GM12878 (cell line): ENCODE measurements around the gene CPEB3. TPM values are rescaled to one million over a fixed set of nuclear protein-coding genes. Genes with fewer than 3 reads are reported as not detected.

Experiments
- ATAC-seq: fragments of 200-7000 bp; cut with Tn5 transposase; 3 replicates; pipeline ENCODE4 v1.9.1; 2020; ENCODE audit warnings: mild to moderate bottlenecking, moderate library complexity
- BruUV-seq: library from RNA; stranded (reverse); fragments of 400-500 nt; replicated peaks from 2 replicates; lab custom pipeline; 2021; lab: Mats Ljungman, UMichigan
- CTCF ChIA-PET: fragments of 300-600 bp; sonication (Branson Sonifier 250); formaldehyde crosslinking; extraction: SDS; loops from one replicate; lab custom pipeline; 2021; ENCODE audit warnings: inconsistent platforms; lab: Yijun Ruan, JAX
- POLR2A ChIA-PET: fragments of 350-600 bp; formaldehyde crosslinking; extraction: SDS; loops from one replicate; lab custom pipeline; 2021; ENCODE audit warnings: inconsistent platforms; lab: Charles Lee
- RAD21 ChIA-PET: fragments of 300-600 bp; sonication (Branson Sonifier 250); formaldehyde crosslinking; loops from one replicate; lab custom pipeline; 2023; ENCODE audit warnings: antibody characterized with exemption; ENCODE audit not compliant: unreplicated experiment; lab: Charles Lee
- SMC1A ChIA-PET: fragments of 300-600 bp; sonication (Branson Sonifier 250); formaldehyde crosslinking; loops from one replicate; lab custom pipeline; 2023; ENCODE audit not compliant: unreplicated experiment, uncharacterized antibody; lab: Charles Lee
- DNase-seq: peaks from one replicate; pipeline ENCODE4 v3.0.0-alpha.2; 2011; ENCODE audit warnings: low read depth, low spot score
- FAIRE-seq: peaks from 3 replicates; lab custom pipeline; 2011; peaks lifted over from hg19 to GRCh38; lab: Jason Lieb, UNC
- H2AFZ ChIP-seq: 2 replicates; pipeline ENCODE4 v1.6.0; 2011; ENCODE audit warnings: low read depth, low read length, control low read depth; ENCODE audit not compliant: control insufficient read depth
- H3K27ac ChIP-seq: 2 replicates; pipeline ENCODE4 v1.5.1; 2011; ENCODE audit warnings: control low read depth; ENCODE audit not compliant: control insufficient read depth, insufficient read depth
- H3K27me3 ChIP-seq, 2 experiments: replicated peaks in 1 of 2; 2 replicates each; pipeline versions ENCODE4 v1.6.0 to v1.6.1; 2011; ENCODE audit warnings: low read length in 1 of 2; ENCODE audit not compliant: control insufficient read depth in 2 of 2, insufficient read depth in 2 of 2
- H3K36me3 ChIP-seq, 2 experiments: 2 replicates each; pipeline ENCODE4 v1.5.1; 2011; ENCODE audit warnings: low read length in 1 of 2; ENCODE audit not compliant: control insufficient read depth in 2 of 2, insufficient read depth in 2 of 2
- H3K4me1 ChIP-seq: 2 replicates; pipeline ENCODE4 v1.6.1; 2011; ENCODE audit warnings: mild to moderate bottlenecking, low read length, moderate library complexity, mixed read lengths; ENCODE audit not compliant: control insufficient read depth, insufficient read depth
- H3K4me2 ChIP-seq: 2 replicates; pipeline ENCODE4 v1.6.0; 2011; ENCODE audit warnings: control low read depth; ENCODE audit not compliant: control insufficient read depth, insufficient read depth
- H3K4me3 ChIP-seq: fragments of 200-600 bp; sonication (generic); 2 replicates; pipeline ENCODE4 v1.5.1; 2016
- H3K79me2 ChIP-seq: 2 replicates; pipeline ENCODE4 v1.6.0; 2011; ENCODE audit warnings: low read length; ENCODE audit not compliant: control insufficient read depth, insufficient read depth
- H3K9ac ChIP-seq: 2 replicates; pipeline ENCODE4 v1.8.0; 2011; ENCODE audit warnings: low read length, control low read depth, mixed read lengths; ENCODE audit not compliant: control insufficient read depth, insufficient read depth
- H3K9me3 ChIP-seq: replicated peaks from 3 replicates; pipeline ENCODE4 v1.5.1; 2011; ENCODE audit warnings: mild to moderate bottlenecking, low read length; ENCODE audit not compliant: control insufficient read depth, insufficient read depth
- H4K20me1 ChIP-seq: 2 replicates; pipeline ENCODE4 v1.6.0; 2011; ENCODE audit not compliant: control insufficient read depth, insufficient read depth
- CREB1 ChIP-seq: IDR thresholded peaks from 2 replicates; pipeline ENCODE4 v1.6.1; 2012; ENCODE audit warnings: low read depth, mild to moderate bottlenecking, inconsistent platforms
- EP300 ChIP-seq, 2 experiments: fragments of 150-350 bp in 1 of 2; IDR thresholded peaks; 2 replicates each; pipeline ENCODE4 v1.6.1; 2011 to 2012; ENCODE audit warnings: low read depth in 2 of 2, low read length in 2 of 2, borderline replicate concordance in 1 of 2, improper control_type of control experiment in 1 of 2, inconsistent platforms in 1 of 2; ENCODE audit not compliant: control insufficient read depth in 1 of 2
- GABPA ChIP-seq: IDR thresholded peaks from 2 replicates; pipeline ENCODE4 v1.6.1; 2014; ENCODE audit warnings: antibody characterized with exemption, low read depth, mild to moderate bottlenecking, inconsistent platforms
- GATAD2B ChIP-seq: fragments of 450-650 bp; conservative IDR thresholded peaks from 2 replicates; pipeline ENCODE4 v1.6.1; 2017; ENCODE audit warnings: low read depth, mild to moderate bottlenecking, moderate library complexity
- HCFC1 ChIP-seq: fragments of 150-350 bp; IDR thresholded peaks from 2 replicates; pipeline ENCODE4 v1.6.1; 2014; ENCODE audit warnings: low read length
- HDGF ChIP-seq: fragments of 450-650 bp; IDR thresholded peaks from 2 replicates; pipeline ENCODE4 v1.6.1; 2016; ENCODE audit warnings: antibody characterized with exemption
- MTA3 ChIP-seq: IDR thresholded peaks from 2 replicates; pipeline ENCODE4 v1.6.1; 2012; ENCODE audit warnings: low read length, inconsistent platforms, borderline replicate concordance
- MYB ChIP-seq: fragments of 150-350 bp; IDR thresholded peaks from 2 replicates; pipeline ENCODE4 v1.6.1; 2014; ENCODE audit warnings: mild to moderate bottlenecking, low read depth, low read length, borderline replicate concordance
- NFYB ChIP-seq: IDR thresholded peaks from 2 replicates; pipeline ENCODE4 v1.6.1; 2011; ENCODE audit warnings: low read depth, mild to moderate bottlenecking, low read length, improper control_type of control experiment, moderate library complexity; ENCODE audit not compliant: insufficient read depth
- RUNX3 ChIP-seq: IDR thresholded peaks from 2 replicates; pipeline ENCODE4 v1.6.1; 2012; ENCODE audit warnings: low read length, inconsistent platforms
- SMAD5 ChIP-seq: IDR thresholded peaks from 2 replicates; pipeline ENCODE4 v1.6.1; 2016; ENCODE audit warnings: antibody characterized with exemption, low read depth
- SREBF1 ChIP-seq: IDR thresholded peaks from 2 replicates; pipeline ENCODE4 v1.6.1; 2012; ENCODE audit warnings: mild to moderate bottlenecking, low read length
- ZZZ3 ChIP-seq: IDR thresholded peaks from 2 replicates; pipeline ENCODE4 v1.6.1; 2011; ENCODE audit warnings: low read depth; ENCODE audit not compliant: control insufficient read depth, insufficient read length
- WGBS: methylation state at CpG from one replicate; pipeline ENCODE4 v1.1.6; 2016; ENCODE audit warnings: low lambda C conversion rate; ENCODE audit not compliant: insufficient replicate concordance, insufficient coverage; ENCODE audit errors: missing lambda C conversion rate; 5-methylcytosine and 5-hydroxymethylcytosine counted together
- in situ Hi-C: fragments of 300-500 bp; cut with MboI; formaldehyde crosslinking; loops from 9 replicates; pipeline ENCODE4 v1.14.3; 2018; ENCODE audit warnings: mixed read lengths
- intact Hi-C: fragments of 100-400 bp; cut with micrococcal nuclease; formaldehyde crosslinking; loops from one replicate; pipeline ENCODE4 v1.14.2; 2022; ENCODE audit not compliant: unreplicated experiment
- polyA plus RNA-seq, 11 experiments: library from polyadenylated mRNA; depleted of rRNA in 4 of 11; unstranded in 6 of 11; stranded (reverse) in 5 of 11; fragments of >200 nt; fragmentation: Nextera tagmentation in 4 of 11; fragmentation: Illumina TruSeq in 1 of 11; extraction: Ambion mirVana in 4 of 11; extraction: Trizol in 1 of 11; gene quantifications; 1 replicate in 1 of 11; 2 replicates in 10 of 11; pipeline versions ENCODE4 v1.2.1 to v1.2.3, GENCODE V29; 2011 to 2016; ENCODE audit warnings: inconsistent platforms in 2 of 11, missing spikeins in 2 of 11, low read depth in 1 of 11
- total RNA-seq, 4 experiments: library from RNA; depleted of rRNA in 3 of 4; stranded (reverse); fragments of >200 nt in 3 of 4; fragmentation: Illumina TruSeq in 1 of 4; extraction: Trizol in 1 of 4; gene quantifications; 2 replicates each; pipeline versions ENCODE4 v1.2.1 to v1.2.3, GENCODE V29; 2013 to 2021
- TF ChIP-seq, protein P1 (sequence below): fragments of 450-650 bp; IDR thresholded peaks from 2 replicates; pipeline ENCODE4 v1.6.1; 2018; ENCODE audit warnings: mild to moderate bottlenecking, low read depth, moderate library complexity; ENCODE audit not compliant: partially characterized antibody
- TF ChIP-seq, protein P2 (sequence below): fragments of 450-650 bp; IDR thresholded peaks from 2 replicates; pipeline ENCODE4 v1.6.1; 2017; ENCODE audit warnings: mild to moderate bottlenecking, moderate library complexity
- TF ChIP-seq, protein P3 (sequence below): fragments of 450-650 bp; IDR thresholded peaks from 2 replicates; pipeline ENCODE4 v1.6.1; 2016; ENCODE audit warnings: mild to moderate bottlenecking

CPEB3 gene
- total and polyA plus RNA-seq, 10 of the 15 experiments (the other 5 are each of a cell fraction or from before 2014, with no cell fraction given) = 0.50 to 2.3 (median 1.2) TPM

DNA sequence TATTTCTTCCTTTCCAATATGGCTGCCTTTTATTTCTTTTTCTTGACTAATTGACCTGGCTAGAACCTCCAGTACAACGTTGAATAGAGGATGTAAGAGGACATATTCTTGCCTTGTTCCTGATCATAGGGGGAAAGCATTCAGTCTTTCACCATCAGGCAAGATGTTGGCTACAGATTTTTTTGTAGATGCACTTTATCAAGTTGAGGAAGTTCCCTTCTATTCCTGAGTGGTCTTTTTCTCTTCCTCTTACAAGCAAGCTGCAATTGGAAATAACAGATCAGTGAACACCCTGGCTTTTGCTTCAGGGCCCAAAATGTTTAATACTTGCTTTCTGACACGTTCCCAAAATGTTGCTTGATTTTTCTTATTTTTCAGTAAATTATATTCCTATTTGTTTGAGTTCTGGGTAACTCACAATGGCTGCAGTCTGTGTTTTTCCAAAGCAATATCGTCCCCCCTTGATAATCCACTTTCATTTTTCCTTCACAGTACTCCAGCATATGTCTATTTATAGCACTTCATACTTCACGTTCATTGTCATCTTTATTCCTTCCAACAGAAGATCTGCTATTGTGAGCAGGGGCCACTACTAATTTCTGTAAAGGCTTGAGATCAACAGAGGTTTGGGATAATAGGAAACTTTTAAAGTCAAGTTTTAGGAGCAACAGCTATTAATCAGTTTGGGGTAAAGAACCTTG lies 11.7 kb downstream of the CPEB3 start:
- no peaks in the 10 kb centered on the region for H3K9me3 ChIP-seq
- intact Hi-C loops (no loop called here), in situ Hi-C loops (no loop called here)
- no peak overlapping the region for H3K4me3 ChIP-seq
- no peak overlapping the region for H3K4me2 ChIP-seq
- H3K79me2 ChIP-seq = no peaks in the 10 kb centered on the region
- POLR2A ChIA-PET = interaction anchor here (1.0 kb wide), 2 partner anchors 10 to 11 kb away, joined by 3 to 4 read pairs; no protein-coding TSS in a partner anchor
- peaks cover 2% of the 10 kb centered on the region; the same call in 1 of the 2 replicates for H3K4me1 ChIP-seq
- FAIRE-seq = no peak
- RAD21 ChIA-PET = no interaction called here
- no peak overlapping the region for H3K9ac ChIP-seq
- CTCF ChIA-PET = no interaction called here
- 73% methylated on average over 4 of the region's 4 CpGs for WGBS
- H3K27me3 ChIP-seq = no peaks in the 10 kb centered on the region
- no peak overlapping the region for H2AFZ ChIP-seq
- no peaks in the 10 kb centered on the region for H4K20me1 ChIP-seq
- no peak for ATAC-seq
- no peaks in the 10 kb centered on the region for H3K36me3 ChIP-seq
- no peak overlapping the region for H3K27ac ChIP-seq
- TF ChIP-seq SREBF1 (no peak), HDGF (no peak), RUNX3 (no peak), MYB (no peak), NFYB (no peak), MTA3 (no peak), SMAD5 (no peak), ZZZ3 (no peak), GABPA (no peak), CREB1 (no peak), HCFC1 (no peak), EP300 (IDR thresholded peaks at IDR 0.05; ENCODE audit: borderline replicate concordance in 1 of 2, control insufficient read depth in 1 of 2, low read depth in 2 of 2, low read length in 2 of 2) (no peak), GATAD2B (no peak)
- TF ChIP-seq, protein P1, sequence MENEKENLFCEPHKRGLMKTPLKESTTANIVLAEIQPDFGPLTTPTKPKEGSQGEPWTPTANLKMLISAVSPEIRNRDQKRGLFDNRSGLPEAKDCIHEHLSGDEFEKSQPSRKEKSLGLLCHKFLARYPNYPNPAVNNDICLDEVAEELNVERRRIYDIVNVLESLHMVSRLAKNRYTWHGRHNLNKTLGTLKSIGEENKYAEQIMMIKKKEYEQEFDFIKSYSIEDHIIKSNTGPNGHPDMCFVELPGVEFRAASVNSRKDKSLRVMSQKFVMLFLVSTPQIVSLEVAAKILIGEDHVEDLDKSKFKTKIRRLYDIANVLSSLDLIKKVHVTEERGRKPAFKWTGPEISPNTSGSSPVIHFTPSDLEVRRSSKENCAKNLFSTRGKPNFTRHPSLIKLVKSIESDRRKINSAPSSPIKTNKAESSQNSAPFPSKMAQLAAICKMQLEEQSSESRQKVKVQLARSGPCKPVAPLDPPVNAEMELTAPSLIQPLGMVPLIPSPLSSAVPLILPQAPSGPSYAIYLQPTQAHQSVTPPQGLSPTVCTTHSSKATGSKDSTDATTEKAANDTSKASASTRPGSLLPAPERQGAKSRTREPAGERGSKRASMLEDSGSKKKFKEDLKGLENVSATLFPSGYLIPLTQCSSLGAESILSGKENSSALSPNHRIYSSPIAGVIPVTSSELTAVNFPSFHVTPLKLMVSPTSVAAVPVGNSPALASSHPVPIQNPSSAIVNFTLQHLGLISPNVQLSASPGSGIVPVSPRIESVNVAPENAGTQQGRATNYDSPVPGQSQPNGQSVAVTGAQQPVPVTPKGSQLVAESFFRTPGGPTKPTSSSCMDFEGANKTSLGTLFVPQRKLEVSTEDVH = no peak
- TF ChIP-seq, protein P2, sequence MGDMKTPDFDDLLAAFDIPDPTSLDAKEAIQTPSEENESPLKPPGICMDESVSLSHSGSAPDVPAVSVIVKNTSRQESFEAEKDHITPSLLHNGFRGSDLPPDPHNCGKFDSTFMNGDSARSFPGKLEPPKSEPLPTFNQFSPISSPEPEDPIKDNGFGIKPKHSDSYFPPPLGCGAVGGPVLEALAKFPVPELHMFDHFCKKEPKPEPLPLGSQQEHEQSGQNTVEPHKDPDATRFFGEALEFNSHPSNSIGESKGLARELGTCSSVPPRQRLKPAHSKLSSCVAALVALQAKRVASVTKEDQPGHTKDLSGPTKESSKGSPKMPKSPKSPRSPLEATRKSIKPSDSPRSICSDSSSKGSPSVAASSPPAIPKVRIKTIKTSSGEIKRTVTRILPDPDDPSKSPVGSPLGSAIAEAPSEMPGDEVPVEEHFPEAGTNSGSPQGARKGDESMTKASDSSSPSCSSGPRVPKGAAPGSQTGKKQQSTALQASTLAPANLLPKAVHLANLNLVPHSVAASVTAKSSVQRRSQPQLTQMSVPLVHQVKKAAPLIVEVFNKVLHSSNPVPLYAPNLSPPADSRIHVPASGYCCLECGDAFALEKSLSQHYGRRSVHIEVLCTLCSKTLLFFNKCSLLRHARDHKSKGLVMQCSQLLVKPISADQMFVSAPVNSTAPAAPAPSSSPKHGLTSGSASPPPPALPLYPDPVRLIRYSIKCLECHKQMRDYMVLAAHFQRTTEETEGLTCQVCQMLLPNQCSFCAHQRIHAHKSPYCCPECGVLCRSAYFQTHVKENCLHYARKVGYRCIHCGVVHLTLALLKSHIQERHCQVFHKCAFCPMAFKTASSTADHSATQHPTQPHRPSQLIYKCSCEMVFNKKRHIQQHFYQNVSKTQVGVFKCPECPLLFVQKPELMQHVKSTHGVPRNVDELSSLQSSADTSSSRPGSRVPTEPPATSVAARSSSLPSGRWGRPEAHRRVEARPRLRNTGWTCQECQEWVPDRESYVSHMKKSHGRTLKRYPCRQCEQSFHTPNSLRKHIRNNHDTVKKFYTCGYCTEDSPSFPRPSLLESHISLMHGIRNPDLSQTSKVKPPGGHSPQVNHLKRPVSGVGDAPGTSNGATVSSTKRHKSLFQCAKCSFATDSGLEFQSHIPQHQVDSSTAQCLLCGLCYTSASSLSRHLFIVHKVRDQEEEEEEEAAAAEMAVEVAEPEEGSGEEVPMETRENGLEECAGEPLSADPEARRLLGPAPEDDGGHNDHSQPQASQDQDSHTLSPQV = no peak
- TF ChIP-seq, protein P3, sequence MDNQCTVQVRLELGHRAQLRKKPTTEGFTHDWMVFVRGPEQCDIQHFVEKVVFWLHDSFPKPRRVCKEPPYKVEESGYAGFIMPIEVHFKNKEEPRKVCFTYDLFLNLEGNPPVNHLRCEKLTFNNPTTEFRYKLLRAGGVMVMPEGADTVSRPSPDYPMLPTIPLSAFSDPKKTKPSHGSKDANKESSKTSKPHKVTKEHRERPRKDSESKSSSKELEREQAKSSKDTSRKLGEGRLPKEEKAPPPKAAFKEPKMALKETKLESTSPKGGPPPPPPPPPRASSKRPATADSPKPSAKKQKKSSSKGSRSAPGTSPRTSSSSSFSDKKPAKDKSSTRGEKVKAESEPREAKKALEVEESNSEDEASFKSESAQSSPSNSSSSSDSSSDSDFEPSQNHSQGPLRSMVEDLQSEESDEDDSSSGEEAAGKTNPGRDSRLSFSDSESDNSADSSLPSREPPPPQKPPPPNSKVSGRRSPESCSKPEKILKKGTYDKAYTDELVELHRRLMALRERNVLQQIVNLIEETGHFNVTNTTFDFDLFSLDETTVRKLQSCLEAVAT = no peak
- BruUV-seq = no TSS peak
- SMC1A ChIA-PET = interaction anchor here (1.5 to 2.0 kb wide), 2 partner anchors 12 to 68 kb away, joined by 3 to 10 read pairs; partner anchors contain the start of genes CPEB3 and MARCHF5
- DNase-seq = no peak
